Stimulated activated CD8-positive, alpha-beta memory T cell treated with anti-CD3 and anti-CD28 coated beads, Interleukin-7, amount 100 ng/mL, for 24 hours (primary cell): ENCODE results near the gene ATG4B.
A peak's percentile ranks its signal among the peaks of the same experiment; 100 is the strongest.

Experiments
- DNase-seq: peaks from one replicate; pipeline ENCODE4 v3.0.0-alpha.2; 2020; ENCODE audit warnings: low read depth

Gene ATG4B

DNA sequence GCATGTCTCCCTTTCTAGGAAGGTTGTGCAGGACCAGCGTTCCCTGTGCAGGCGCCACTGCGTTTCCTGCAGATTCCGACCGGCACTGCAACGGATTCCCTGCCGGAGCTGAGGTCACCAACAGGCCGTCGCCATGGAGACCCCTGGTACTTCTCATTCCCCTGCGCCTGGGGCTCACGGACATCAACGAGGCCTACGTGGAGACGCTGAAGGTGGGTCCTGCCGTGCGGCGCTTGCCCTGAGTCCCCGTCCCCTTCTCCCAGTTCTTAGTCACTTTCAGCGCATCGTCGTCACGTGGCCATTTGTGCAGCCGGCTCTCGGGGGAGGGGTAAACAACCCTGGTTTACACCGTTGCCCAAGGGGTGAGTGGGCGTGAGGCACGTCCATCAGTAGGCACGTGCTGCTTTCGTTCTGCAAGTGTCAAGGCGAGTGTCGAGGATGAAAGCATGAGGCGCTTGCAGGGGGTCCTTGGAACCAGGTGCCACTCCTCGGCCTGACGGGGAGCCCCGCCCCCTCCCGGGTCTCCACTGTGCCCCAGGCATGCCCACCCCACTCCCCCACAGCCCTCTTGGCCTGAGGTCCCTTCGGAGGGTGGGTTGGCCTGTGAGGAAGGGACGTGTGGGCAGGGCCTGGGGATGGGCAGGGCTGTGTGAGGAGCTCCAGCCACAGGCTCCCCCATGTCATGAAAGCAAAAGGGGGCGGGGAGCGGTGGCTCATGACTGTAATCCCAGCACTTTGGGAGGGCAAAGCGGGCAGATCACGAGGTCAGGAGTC is 29.3 kb downstream of the ATG4B start:
- no peak for DNase-seq

DNA sequence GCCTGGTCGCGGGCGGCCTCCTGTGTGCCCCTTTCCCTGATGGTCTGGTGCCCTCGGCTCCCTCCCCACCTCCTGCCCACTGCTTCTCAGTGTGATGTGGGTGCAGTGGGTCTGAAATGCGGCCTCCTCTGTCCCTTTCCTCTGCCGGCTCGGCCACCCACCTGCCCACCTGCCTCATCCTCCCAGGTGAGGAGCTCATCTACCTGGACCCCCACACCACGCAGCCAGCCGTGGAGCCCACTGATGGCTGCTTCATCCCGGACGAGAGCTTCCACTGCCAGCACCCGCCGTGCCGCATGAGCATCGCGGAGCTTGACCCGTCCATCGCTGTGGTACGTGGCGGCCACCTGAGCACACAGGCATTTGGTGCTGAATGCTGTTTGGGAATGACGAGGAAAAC is 30.9 kb downstream of the ATG4B start:
- DNase-seq, result no peak

DNA sequence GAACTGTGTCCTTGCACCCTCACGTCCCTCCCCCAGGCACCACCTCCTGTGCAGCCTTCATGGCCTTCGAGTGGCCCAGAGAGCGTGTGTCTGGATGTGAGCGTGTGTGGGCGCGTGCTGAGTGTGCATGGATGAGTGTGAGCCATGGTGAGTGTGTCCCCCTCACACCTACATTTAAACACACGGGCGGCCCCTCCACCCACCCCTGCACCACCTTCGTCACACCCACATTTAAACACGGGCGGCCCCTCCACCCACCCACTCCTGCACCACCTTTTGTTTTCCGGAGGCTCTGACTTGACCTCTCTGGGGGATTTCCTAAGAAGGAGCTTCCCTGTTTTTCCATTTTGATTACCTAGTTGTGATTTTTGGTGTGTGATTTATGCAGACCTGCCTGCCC is 31.3 kb downstream of the ATG4B start:
- no peak for DNase-seq

DNA sequence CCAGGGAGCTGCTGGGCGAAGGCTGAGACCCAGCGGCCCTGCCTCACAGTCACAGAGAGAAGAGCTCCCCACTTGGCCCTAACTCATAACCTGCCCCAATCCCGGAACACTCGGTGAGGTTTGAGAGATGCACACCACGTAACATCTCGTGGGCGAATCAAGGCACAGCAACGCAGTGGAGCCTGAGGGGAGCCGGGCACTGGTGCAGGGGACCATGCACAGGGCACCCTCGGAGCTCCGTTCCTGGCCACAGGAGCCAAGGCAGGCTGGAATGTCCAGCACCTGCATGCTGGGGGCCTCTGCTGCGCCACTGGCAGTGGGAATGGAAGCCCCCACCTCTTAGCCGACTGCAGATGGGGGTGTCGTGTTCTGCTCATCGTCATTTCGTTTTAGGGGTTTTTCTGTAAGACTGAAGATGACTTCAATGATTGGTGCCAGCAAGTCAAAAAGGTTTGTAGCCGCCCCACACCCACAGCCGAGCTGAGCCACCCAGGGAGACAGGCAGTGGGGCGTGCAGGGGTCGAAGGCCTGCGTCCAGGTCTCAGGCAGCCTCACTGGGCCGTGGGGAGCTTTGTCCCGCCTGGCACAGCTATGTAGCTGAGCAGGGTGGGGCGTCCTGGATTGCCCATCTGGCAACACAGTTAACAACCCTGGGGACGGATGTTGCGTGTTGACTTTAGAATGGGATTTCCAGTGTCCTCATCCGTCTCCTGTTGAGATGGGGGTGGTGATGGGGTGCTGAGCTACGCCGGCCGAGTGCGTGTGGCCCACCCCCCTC is 33.0 kb downstream of the ATG4B start:
- no peak for DNase-seq

DNA sequence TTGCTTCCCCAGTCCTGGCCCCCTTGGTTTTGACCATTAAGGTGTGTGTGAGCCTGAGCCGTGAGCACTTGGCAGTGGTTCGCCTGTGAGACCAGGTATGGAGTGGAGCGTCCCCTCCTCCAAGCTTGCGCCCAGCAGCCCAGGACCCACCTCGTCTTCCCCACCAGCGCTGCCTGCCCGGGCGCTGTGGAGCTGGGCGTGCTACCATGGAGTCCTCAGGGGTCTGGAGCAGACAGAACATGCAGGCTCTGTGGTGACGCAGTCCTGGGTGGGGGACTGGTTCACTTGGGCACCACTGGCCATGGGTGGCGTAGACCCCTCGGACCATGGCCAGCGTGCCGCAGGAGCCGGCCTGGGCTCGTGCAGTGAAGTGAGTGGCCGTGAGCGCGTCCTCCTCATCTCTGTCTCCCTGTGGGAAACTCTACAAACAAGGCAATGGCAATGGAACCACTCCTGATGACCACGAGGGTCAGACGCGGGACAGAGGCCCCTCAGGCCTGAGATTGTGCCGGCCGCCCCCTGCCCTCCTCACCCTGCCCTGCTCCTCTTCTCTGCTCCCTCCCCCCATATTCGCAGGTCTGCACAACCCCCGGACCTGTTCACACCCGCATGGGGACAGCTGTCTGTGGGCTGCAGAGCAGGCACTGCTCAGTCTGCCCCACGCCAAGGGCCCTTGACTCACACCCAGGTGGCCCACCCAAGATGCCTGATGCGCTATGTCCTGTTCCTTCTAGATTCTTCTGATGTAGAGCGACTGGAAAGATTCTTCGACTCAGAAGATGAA is 34.2 kb downstream of the ATG4B start:
- no peak for DNase-seq

DNA sequence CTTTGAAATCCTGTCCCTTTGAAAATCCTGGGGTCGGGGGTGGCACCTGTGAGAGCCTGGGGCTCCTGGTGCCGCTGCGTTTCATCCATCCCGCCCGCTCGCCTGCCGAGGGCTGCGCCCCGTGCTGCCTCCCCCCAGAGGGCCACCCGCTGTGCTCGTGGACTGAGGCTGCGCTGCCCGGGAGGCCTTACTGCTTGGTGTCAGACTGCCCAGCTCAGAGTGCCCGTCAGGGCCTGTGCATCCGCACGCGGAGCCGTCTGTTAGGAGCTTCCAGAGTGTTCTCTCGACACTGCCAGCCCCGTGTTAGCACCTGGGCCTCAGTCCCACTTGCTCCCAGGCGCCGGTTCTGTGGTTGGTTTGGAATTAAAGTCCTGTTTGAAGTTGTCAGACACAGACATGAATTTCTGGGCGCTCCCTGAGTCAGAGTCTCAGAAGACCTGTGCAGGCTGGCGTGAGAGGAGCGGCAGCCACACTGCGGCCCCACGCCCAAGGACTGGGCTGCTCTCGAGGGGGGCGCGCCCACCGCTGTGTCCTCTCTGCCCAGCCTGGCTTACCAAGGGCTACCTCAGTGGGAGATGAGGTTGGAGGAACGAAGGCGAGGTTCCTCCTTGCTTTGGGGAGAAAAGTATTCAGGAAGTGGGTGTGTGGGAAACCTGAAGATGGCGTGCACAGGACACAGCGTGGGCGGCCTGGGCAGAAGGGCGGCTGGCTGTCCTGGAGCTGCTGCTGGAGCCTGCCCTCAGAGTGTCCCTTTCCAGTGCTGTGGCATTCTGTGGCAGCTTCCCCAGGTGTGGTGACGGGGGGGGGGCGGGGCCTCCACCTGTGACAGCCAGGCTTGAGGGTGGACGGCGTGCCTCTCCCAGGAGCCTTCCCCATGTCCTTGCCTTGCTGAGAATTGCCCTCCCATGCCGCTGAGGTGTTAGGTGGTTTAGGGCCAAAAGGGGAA is 35.0 kb downstream of the ATG4B start:
- DNase-seq, result no peak

DNA sequence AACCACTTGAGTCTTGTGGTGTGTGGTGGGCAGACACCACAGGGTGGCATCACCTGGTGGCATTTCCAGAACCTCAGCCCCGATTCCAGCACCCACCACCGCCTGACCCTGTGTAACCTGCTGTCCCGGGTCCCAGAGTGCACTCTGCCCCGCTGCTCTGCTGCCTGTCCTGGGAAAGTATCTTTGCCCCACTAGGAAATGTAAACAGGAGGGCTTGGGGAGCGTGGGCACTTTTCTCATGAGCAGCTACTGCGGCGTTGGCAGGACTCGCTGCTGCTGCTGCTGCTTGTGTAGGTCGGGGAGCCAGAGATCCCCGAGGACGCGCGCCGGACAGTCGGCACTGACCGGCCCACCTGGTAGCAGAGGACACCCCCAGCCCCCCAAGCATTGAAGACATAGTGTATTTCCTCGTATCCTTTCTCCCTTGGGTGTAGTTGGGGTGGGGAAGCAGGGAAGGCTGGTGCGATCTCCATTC is 35.7 kb downstream of the ATG4B start:
- DNase-seq, result no peak

DNA sequence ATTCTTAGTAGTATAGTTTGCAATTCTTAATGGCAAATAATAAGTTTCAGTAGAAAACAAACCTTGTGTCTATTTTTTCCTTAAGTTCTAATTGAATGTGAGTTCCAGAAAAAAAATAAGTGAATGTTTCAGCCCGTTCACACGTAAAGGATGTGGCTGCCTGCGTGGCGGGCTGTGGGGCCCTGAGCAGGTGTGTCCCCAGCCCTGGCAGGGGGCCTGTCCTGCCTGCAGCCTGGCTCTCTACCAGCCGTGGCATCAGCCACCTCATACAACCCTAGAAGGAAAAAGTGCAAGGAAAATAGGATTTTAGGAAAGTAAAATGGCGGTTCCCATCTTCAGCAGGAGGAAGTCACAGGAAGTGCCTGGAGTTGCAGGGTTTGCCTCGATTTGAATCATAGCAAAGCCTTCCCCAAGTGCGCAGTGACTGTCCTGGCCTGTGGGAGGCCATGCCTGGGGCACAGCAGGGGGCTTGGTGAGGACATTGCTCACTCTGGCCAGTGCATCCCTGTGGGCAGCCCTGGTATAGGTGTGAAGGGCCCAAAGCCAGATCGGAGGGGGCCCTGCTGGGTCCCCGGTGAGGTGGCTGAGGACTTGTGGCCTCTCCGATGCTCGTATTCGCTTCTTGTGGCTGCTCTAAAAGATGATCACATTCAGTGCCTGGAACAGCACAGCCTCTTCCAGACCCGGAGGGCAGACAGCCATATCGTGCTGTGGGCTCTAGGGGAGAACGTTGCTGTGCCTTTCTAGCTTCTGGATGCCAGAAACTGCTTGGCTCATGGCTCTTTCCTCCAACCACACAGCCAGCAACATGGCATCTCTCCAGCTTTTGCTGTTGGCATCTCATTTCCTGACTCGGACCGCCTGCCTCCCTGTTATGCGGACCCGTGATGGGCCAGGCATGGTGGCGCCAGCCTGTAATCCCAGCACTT is 36.6 kb downstream of the ATG4B start:
- DNase-seq, result no peak

DNA sequence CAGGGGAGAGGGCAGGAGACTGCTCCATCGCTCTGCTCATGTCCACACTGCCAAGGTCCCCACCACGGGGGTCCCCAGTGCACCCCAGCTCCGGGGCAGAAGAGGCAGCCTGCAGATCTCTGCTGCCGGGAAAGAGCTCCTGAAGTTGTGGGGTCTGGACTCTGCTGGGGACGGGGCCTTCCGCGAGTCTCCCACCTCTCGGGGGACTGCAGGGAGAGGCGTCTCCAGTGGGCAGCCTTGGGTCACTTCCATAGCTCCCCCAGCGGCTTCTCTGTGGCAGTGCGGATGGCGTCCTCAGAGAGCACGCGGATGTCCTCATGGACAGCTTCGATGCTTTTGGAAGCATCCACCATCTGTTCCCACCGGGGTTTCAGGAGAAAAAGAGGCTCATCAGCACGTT is 38.4 kb downstream of the ATG4B start:
- no peak for DNase-seq

DNA sequence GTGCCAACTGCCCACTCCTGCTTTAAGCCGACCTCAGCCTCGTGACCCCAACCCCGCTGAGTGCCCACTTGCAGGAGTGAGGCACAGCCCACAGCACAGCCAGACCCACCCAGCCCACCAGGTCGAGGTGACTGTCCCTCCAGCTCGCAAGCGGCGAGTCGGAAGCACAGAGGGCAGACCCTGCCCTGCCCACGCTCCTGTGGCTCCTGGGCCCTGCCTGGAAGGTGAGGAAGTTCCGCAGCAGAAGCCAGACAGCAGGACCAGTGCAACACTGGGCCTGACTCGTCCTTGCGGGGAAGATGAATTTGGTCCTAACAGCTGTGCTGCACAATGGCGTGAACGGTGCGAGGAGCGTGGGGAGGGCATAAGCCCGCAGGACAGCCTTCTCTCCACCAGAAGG is 39.2 kb downstream of the ATG4B start:
- DNase-seq, result no peak

DNA sequence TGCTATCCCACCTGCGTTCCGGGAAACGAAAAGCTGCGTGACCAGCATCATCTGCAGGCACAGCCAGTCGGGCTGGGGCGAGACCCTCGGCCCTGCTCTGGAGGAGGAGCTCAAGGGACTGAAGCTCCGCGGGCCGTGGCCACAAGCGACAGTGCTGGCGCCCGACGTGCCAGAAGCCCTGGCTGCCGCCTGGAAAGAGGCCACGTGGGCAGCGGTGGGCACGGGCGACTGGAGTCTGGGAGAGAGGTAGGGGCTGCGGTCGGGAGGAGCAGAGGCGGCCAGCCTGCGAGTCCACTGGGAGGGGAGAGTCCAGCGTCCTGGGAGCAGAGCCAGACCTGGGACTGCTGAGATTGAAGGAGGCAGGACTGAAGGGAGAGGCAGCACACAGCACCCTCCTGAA is 39.9 kb downstream of the ATG4B start:
- no peak for DNase-seq

DNA sequence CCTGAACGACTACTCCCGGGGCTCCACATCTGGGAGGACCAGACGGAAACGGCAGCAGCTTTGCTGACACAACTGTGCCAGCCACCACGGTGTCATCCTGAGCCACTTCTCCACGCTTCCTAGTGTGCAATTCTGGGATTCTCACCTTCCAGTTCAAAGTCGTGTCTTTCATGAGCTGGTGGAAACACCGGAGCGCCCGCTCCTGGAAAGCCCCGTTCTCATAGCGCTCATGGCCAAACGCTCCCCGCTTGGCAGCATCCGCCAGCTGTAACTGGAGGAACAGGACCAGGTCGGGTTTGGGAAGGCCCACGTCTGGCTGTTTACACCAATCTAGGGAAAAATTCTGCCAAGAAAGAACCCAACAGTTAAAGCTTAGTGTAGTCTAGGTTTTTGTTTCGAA is 40.8 kb downstream of the ATG4B start:
- no peak for DNase-seq

DNA sequence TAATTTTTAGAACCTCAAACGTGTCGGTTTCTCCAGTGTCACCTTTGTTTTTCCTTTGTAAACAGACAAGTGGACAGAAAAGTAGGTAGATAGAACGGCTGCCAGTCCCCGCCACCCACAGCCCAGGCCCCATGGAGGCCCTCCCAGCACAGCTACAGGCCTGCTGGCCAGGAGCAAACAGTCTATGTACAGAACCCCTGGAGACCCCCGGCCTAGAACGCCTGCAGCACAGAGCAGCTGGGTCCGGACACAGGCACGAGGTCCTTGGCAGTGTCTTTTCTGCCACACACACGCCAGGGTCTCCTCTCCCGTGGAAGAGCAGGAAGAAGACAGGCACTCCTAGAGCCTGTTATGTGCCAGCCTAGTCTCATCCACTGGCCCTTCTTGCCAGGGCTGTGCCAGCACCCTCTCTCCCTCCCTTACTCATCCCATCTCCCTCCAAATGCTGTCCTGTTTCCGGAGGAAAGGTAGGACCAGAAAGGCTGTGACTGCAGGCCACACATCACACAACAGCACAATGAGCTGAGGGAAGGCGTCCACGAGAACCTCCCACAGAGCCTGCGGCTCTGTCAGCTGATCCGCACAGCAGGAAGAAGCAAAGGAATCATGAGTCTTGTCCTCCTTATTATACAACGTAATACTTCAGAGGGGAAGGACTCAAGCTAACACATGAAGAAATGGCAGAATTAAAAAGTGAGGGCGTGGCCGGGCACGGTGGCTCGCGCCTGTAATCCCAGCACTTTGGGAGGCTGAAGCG is 41.5 kb downstream of the ATG4B start:
- no peak for DNase-seq

DNA sequence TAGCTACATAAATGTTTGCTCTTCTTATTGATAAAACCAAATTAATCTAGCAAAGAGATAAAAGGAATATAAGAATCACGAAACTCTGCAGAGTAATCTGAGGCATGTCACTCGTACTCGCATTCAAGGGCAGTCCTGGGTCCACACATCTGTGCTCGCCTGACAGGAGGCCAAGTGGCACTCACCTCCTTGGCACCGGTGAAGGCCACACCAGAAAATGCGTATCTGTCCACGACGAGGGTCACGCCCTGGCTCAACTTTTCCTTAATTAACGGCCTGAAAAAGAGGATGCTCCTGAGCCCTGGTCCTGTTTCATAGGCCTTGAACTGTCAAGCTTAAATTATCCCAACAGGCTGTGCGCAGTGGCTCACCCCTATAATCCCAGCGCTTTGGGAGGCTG is 42.6 kb downstream of the ATG4B start:
- no peak for DNase-seq

DNA sequence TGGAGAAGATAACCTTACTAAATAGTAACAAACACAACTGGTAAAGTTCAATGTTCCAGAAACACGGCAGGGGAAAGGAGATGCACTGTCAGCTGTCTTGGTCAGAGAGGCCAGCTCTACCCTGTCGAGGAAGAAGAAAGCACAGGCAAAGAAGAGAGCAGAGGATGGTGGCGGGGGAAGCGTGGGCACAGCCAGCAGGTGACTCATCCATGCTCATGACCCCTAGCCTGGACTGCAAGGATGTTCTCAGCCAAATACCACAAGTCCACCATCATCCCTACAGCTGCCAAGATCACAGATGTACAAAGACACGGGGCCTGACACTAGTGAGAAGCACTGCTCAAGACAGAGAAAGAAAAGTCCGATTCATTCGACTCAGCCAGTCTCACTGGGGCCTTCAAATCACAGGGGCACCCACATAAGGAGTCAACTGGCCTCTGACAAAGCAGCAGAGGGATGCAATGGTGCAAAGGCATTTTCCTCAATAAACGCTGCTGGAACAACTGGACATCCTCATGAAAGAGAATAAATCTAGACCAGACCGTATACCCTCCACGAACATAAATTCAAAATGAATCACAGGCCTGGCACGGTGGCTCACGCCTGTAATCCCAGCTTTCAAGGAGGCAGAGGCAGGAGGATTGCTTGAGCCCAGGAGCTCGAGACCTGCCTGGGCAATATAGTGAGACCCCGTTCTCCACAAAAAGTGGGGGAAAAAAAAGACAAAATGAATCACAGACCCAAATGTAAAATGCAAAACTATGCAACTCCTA is 43.5 kb downstream of the ATG4B start:
- no peak for DNase-seq

DNA sequence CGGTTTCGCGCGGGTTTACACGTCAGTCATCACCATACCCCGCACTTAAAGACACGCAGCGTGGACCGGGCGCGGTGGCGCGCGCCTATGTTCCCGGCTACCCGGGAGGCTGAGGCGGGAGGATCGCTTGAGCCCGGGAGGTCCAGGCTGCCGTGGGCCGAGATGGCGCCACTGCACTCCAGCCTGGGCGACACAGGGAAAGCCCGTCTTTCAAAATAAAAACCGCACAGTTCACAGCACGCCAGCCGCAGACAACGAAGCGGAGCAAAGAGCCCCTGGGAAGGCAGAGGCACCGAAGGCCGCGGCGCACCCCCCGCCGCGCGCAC is 48.8 kb downstream of the ATG4B start:
- no peak for DNase-seq

DNA sequence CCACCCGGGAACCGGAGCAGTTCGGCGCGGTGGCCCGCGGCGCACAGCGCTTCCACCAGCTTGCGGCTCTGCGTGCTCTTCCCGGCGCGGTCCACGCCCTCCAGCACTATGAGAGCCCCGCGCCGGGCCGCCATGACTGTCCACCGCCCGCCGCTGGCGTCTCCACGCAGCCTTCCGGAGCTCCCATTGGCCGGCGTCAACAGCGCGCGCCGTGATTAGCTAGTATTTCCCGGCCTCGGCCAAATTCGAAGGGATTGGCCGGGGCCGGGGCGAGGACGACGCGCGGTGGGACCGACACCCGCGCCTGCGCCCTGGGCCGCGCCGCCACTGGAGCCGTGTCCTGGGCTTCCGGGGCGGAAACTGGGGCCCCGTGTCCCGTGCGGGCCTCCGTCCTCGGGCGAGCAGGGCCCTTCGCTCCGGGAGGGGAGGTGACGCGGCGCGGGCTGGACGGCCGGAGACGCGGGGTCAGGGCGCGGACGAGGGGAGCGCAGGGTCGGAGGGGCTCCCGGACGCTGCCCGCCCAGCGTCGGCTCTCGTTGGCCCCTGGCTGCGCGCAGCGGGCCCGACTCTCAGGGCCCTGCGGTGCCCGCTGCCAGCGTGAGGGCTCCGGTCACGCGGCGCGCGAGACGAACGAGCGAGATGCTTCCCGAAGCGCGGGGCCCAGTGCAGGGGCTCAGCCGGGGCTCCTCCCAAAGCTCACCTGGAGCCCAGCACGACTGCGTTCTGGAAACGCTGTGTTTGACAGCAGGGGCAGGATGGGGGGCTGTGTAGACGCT is 49.3 kb downstream of the ATG4B start, which contains the start of gene DTYMK:
Gene DTYMK, minus strand, starts transcription at position 166 of the 776 bp plus-strand sequence. Its CDS starts 32 bp downstream, at position 134.
- peak; percentile 93 for DNase-seq

DNA sequence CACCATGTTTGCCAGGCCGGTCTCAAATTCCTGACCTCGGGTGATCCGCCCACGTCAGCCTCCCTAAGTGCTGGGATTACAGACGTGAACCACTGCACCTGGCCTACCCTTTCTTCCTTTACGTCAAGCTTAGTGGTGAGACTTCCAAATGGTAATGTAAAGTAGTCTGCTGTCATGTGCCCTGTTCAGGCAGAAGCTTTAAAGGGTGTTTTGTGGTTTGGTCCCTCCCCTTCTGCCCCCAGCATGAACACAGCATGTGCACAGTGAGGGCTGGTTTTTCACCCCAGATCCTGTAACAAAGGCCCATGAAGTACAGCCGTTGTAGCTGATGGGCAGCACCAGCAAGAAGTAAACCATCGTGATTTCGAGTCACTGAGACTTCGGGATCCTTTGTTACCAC is 51.8 kb downstream of the ATG4B start:
- DNase-seq, result no peak
